Astrocyte (in vitro differentiated cells and primary cell): ENCODE results near the gene SCGB3A1. TPM values are rescaled to one million over a fixed set of nuclear protein-coding genes. Genes with fewer than 3 reads are reported as not detected.

Source experiments
- DNase-seq: peaks from one replicate; pipeline ENCODE4 v3.0.0-alpha.2; 2010; ENCODE audit warnings: low read depth
- FAIRE-seq: peaks from 2 replicates; lab custom pipeline; 2011; peaks lifted over from hg19 to GRCh38; lab: Jason Lieb, UNC
- H2AFZ ChIP-seq: 2 replicates; pipeline ENCODE4 v1.6.0; 2012; ENCODE audit warnings: low read depth, low read length, inconsistent platforms
- H3K27ac ChIP-seq: 2 replicates; pipeline ENCODE4 v1.5.1; 2011; ENCODE audit warnings: low read depth, low read length, inconsistent platforms
- H3K27me3 ChIP-seq: 2 replicates; pipeline ENCODE4 v1.6.0; 2011; ENCODE audit warnings: low read length, inconsistent platforms; ENCODE audit not compliant: insufficient read depth
- H3K36me3 ChIP-seq: 2 replicates; pipeline ENCODE4 v1.5.1; 2011; ENCODE audit warnings: low read length, inconsistent platforms; ENCODE audit not compliant: insufficient read depth
- H3K4me1 ChIP-seq: 2 replicates; pipeline ENCODE4 v1.5.1; 2011; ENCODE audit warnings: low read length, inconsistent platforms; ENCODE audit not compliant: insufficient read depth
- H3K4me2 ChIP-seq: 2 replicates; pipeline ENCODE4 v1.6.0; 2012; ENCODE audit warnings: low read length, inconsistent platforms
- H3K4me3 ChIP-seq: 2 replicates; pipeline ENCODE4 v1.5.1; 2011; ENCODE audit warnings: low read depth, mild to moderate bottlenecking, low read length, inconsistent platforms; ENCODE audit not compliant: insufficient read depth
- H3K79me2 ChIP-seq: 2 replicates; pipeline ENCODE4 v1.6.0; 2012; ENCODE audit warnings: mild to moderate bottlenecking, low read length, inconsistent platforms; ENCODE audit not compliant: insufficient read depth
- H3K9ac ChIP-seq: 2 replicates; pipeline ENCODE4 v1.6.0; 2012; ENCODE audit warnings: mild to moderate bottlenecking, low read length, inconsistent platforms
- H3K9me3 ChIP-seq: 2 replicates; pipeline ENCODE4 v1.5.1; 2012; ENCODE audit warnings: low read depth, mild to moderate bottlenecking, low read length, inconsistent platforms; ENCODE audit not compliant: insufficient read depth
- H4K20me1 ChIP-seq: 2 replicates; pipeline ENCODE4 v1.6.0; 2012; ENCODE audit warnings: low read length, inconsistent platforms; ENCODE audit not compliant: insufficient read depth
- H3K27ac Mint-ChIP-seq: one replicate; pipeline ENCODE4 v1.8.0; 2021; ENCODE audit warnings: mild to moderate bottlenecking, mixed read lengths; ENCODE audit not compliant: unreplicated experiment
- H3K27me3 Mint-ChIP-seq: one replicate; pipeline ENCODE4 v1.8.0; 2021; ENCODE audit warnings: low read depth, mixed read lengths; ENCODE audit not compliant: unreplicated experiment
- H3K36me3 Mint-ChIP-seq: one replicate; pipeline ENCODE4 v1.8.0; 2021; ENCODE audit warnings: low read depth, mixed read lengths; ENCODE audit not compliant: unreplicated experiment
- H3K4me1 Mint-ChIP-seq: one replicate; pipeline ENCODE4 v1.8.0; 2021; ENCODE audit warnings: low read depth, mixed read lengths; ENCODE audit not compliant: unreplicated experiment
- H3K4me3 Mint-ChIP-seq: one replicate; pipeline ENCODE4 v1.8.0; 2021; ENCODE audit warnings: mild to moderate bottlenecking, moderate library complexity, mixed read lengths; ENCODE audit not compliant: unreplicated experiment
- H3K9me3 Mint-ChIP-seq: one replicate; pipeline ENCODE4 v1.8.0; 2021; ENCODE audit warnings: mild to moderate bottlenecking, mixed read lengths; ENCODE audit not compliant: unreplicated experiment
- CTCF ChIP-seq: IDR thresholded peaks from 2 replicates; pipeline ENCODE4 v1.5.1; 2011; ENCODE audit warnings: low read depth, mild to moderate bottlenecking, inconsistent platforms, low read length, moderate library complexity; ENCODE audit not compliant: insufficient read depth
- EZH2 ChIP-seq: IDR thresholded peaks from 2 replicates; pipeline ENCODE4 v1.6.1; 2012; ENCODE audit warnings: mild to moderate bottlenecking, low read length, inconsistent platforms; ENCODE audit not compliant: insufficient read depth
- total RNA-seq: library from RNA; stranded (reverse); gene quantifications from 2 replicates; pipeline ENCODE4 v1.2.1, GENCODE V29; 2021

The SCGB3A1 gene
- total RNA-seq, 1 donor from 2014 or later = not detected

GRCh38 chr5:180586870-180587269 lies 4.4 kb downstream of the SCGB3A1 start:
- Histone ChIP-seq H2AFZ (no peak overlapping the region), H3K27ac (no peak overlapping the region), H3K9ac (no peak overlapping the region), H3K36me3 (no peaks in the 10 kb centered on the region), H3K4me3 (no peak overlapping the region), H3K79me2 (no peaks in the 10 kb centered on the region), H3K27me3 (peaks cover 19% of the 10 kb centered on the region), H3K4me1 (peaks cover 5% of the 10 kb centered on the region), H3K9me3 (no peaks in the 10 kb centered on the region), H4K20me1 (no peaks in the 10 kb centered on the region), H3K4me2 (no peak overlapping the region)
- Mint-ChIP-seq H3K36me3 (no peaks in the 10 kb centered on the region), H3K9me3 (peaks cover 2% of the 10 kb centered on the region), H3K4me1 (no peaks in the 10 kb centered on the region), H3K4me3 (no peak overlapping the region), H3K27me3 (peaks cover 30% of the 10 kb centered on the region), H3K27ac (no peak overlapping the region)
- FAIRE-seq (no peak), DNase-seq (no peak)
- no peak for TF ChIP-seq EZH2
- TF ChIP-seq CTCF = no peak

- H3K4me1 ChIP-seq = peaks cover 3% of the 10 kb centered on the region
- H3K27me3 ChIP-seq = peaks cover 17% of the 10 kb centered on the region
- FAIRE-seq (no peak), DNase-seq (no peak)
- H3K27ac ChIP-seq = no peak overlapping the region
- peaks cover 29% of the 10 kb centered on the region for H3K27me3 Mint-ChIP-seq
- H3K36me3 ChIP-seq = no peaks in the 10 kb centered on the region
- no peak overlapping the region for H3K4me3 Mint-ChIP-seq
- no peaks in the 10 kb centered on the region for H3K9me3 ChIP-seq
- no peaks in the 10 kb centered on the region for H3K4me1 Mint-ChIP-seq
- no peaks in the 10 kb centered on the region for H3K79me2 ChIP-seq
- H3K4me2 ChIP-seq = no peak overlapping the region
- no peak overlapping the region for H3K27ac Mint-ChIP-seq
- H4K20me1 ChIP-seq = no peaks in the 10 kb centered on the region
- H2AFZ ChIP-seq = no peak overlapping the region
- H3K9ac ChIP-seq = no peak overlapping the region
- no peak overlapping the region for H3K4me3 ChIP-seq
- H3K36me3 Mint-ChIP-seq = no peaks in the 10 kb centered on the region
- peaks cover 2% of the 10 kb centered on the region for H3K9me3 Mint-ChIP-seq
- TF ChIP-seq CTCF (no peak), EZH2 (no peak)
Measured at GRCh38 chr5:180586204-180586603, 5.1 kb downstream of the SCGB3A1 start.

DNA sequence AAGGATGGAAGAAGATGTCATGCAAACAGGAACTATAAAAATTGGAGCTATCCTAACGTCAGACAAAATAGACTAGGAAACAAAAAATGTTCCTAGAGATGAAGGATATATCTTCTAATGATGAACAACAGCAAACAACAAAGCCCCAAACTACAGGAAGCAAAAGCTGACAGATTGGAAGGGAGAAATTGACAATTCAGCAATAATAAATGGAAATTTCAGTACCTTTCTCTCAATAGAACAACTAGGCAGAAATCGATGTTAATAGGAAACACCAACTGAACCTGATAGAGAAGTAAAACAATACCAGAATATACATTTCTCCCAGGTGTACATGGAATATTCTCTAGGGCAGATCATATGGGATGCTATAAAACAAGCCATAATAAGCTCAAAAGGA lies 7.6 kb downstream of the SCGB3A1 start:
- Histone ChIP-seq H4K20me1 (no peaks in the 10 kb centered on the region), H3K9me3 (no peaks in the 10 kb centered on the region), H3K4me3 (no peak overlapping the region), H3K4me1 (no peaks in the 10 kb centered on the region), H3K36me3 (no peaks in the 10 kb centered on the region), H3K79me2 (no peaks in the 10 kb centered on the region), H3K27me3 (peaks cover 1% of the 10 kb centered on the region), H2AFZ (no peak overlapping the region), H3K27ac (no peak overlapping the region), H3K4me2 (no peak overlapping the region), H3K9ac (no peak overlapping the region)
- H3K4me3 Mint-ChIP-seq = no peak overlapping the region
- TF ChIP-seq EZH2 = no peak
- TF ChIP-seq CTCF = no peak
- no peaks in the 10 kb centered on the region for H3K36me3 Mint-ChIP-seq
- no peak overlapping the region for H3K27ac Mint-ChIP-seq
- no peak for FAIRE-seq
- no peaks in the 10 kb centered on the region for H3K4me1 Mint-ChIP-seq
- peaks cover 18% of the 10 kb centered on the region for H3K27me3 Mint-ChIP-seq
- peaks cover 2% of the 10 kb centered on the region for H3K9me3 Mint-ChIP-seq
- DNase-seq = no peak
